HEK293 (cell line): ENCODE measurements around the gene NEO1.

ENCODE experiments used
- CTCF ChIA-PET: fragments of 350-600 bp; formaldehyde crosslinking; extraction: SDS; loops from one replicate; lab custom pipeline; 2021; ENCODE audit warnings: antibody characterized with exemption; lab: Yijun Ruan, JAX
- POLR2A ChIA-PET: fragments of 300-600 bp; formaldehyde crosslinking; extraction: SDS; loops from one replicate; lab custom pipeline; 2020; ENCODE audit warnings: antibody characterized with exemption, inconsistent platforms; lab: Yijun Ruan, JAX
- H3K27ac ChIP-seq: fragments of 200-500 bp; sonication (Bioruptor generic); 2 replicates; pipeline ENCODE4 v1.5.1; 2014; ENCODE audit warnings: low read depth, low read length, control low read depth, inconsistent platforms; ENCODE audit errors: extremely low read depth
- H3K36me3 ChIP-seq, 2 experiments: fragments of 200-500 bp in 1 of 2; sonication (Bioruptor generic) in 1 of 2; 1 replicate in 1 of 2; 2 replicates in 1 of 2; pipeline ENCODE4 v1.5.1; 2014 to 2017; ENCODE audit warnings: inconsistent platforms in 2 of 2, low read length in 2 of 2; ENCODE audit not compliant: control insufficient read depth in 2 of 2, insufficient read depth in 1 of 2
- H3K4me1 ChIP-seq: fragments of 200-500 bp; sonication (Bioruptor generic); 2 replicates; pipeline ENCODE4 v1.5.1; 2014; ENCODE audit warnings: mild to moderate bottlenecking, low read length, inconsistent platforms; ENCODE audit not compliant: control insufficient read depth, insufficient read depth
- H3K4me3 ChIP-seq: 2 replicates; pipeline ENCODE4 v1.5.1; 2011; ENCODE audit warnings: low read depth, mild to moderate bottlenecking, control low read depth, low read length, moderate library complexity
- H3K9me3 ChIP-seq: fragments of 200-500 bp; sonication (Bioruptor generic); 2 replicates; pipeline ENCODE4 v1.5.1; 2014; ENCODE audit warnings: low read depth, low read length, inconsistent platforms; ENCODE audit not compliant: control insufficient read depth, insufficient read depth
- BCL11B ChIP-seq: fragments of 450-650 bp; formaldehyde crosslinking; IDR thresholded peaks from 2 replicates; pipeline ENCODE4 v1.5.1; 2016; ENCODE audit warnings: low read depth, missing biosample characterization, missing genetic modification characterization
- GLIS2 ChIP-seq: fragments of 450-650 bp; formaldehyde crosslinking; IDR thresholded peaks from 2 replicates; pipeline ENCODE4 v1.5.1; 2016; ENCODE audit warnings: missing biosample characterization, missing genetic modification characterization
- IKZF3 ChIP-seq: fragments of 450-650 bp; IDR thresholded peaks from 2 replicates; pipeline ENCODE4 v1.5.0; 2018; ENCODE audit warnings: missing biosample characterization, mild to moderate bottlenecking, missing genetic modification characterization, moderate library complexity
- KLF16 ChIP-seq: fragments of 450-650 bp; formaldehyde crosslinking; IDR thresholded peaks from 2 replicates; pipeline ENCODE4 v1.5.1; 2017; ENCODE audit warnings: missing biosample characterization, missing genetic modification characterization
- SETDB1 ChIP-seq: IDR thresholded peaks from one replicate; pipeline ENCODE4 v1.6.1; 2017; ENCODE audit warnings: mild to moderate bottlenecking, low read length, moderate library complexity, mixed read lengths; ENCODE audit not compliant: insufficient read length
- ZBTB49 ChIP-seq: fragments of 450-650 bp; formaldehyde crosslinking; IDR thresholded peaks from 2 replicates; pipeline ENCODE4 v1.5.1; 2016; ENCODE audit warnings: missing biosample characterization, missing genetic modification characterization, low read depth
- ZFP3 ChIP-seq: fragments of 450-650 bp; formaldehyde crosslinking; IDR thresholded peaks from 2 replicates; pipeline ENCODE4 v1.5.1; 2016; ENCODE audit warnings: low read depth, missing biosample characterization, missing genetic modification characterization
- ZIC2 ChIP-seq: fragments of 450-650 bp; formaldehyde crosslinking; IDR thresholded peaks from 2 replicates; pipeline ENCODE4 v1.5.1; 2016; ENCODE audit warnings: missing biosample characterization, missing genetic modification characterization
- ZNF248 ChIP-seq: fragments of 450-650 bp; formaldehyde crosslinking; IDR thresholded peaks from 2 replicates; pipeline ENCODE4 v1.5.1; 2017; ENCODE audit warnings: missing biosample characterization, missing genetic modification characterization
- ZNF274 ChIP-seq, 2 experiments: fragments of 200-500 bp in 1 of 2; fragments of 450-650 bp in 1 of 2; sonication (Bioruptor generic) in 1 of 2; formaldehyde crosslinking in 1 of 2; IDR thresholded peaks; 2 replicates each; pipeline versions ENCODE4 v1.5.1 to v1.6.1; 2014 to 2016; ENCODE audit warnings: borderline replicate concordance in 1 of 2, inconsistent platforms in 1 of 2, low read length in 1 of 2, missing biosample characterization in 1 of 2, missing genetic modification characterization in 1 of 2
- ZNF350 ChIP-seq: fragments of 450-650 bp; formaldehyde crosslinking; IDR thresholded peaks from 2 replicates; pipeline ENCODE4 v1.5.0; 2017; ENCODE audit warnings: missing biosample characterization, mild to moderate bottlenecking, missing genetic modification characterization
- ZNF423 ChIP-seq: fragments of 450-650 bp; formaldehyde crosslinking; IDR thresholded peaks from 2 replicates; pipeline ENCODE4 v1.5.1; 2016; ENCODE audit warnings: missing biosample characterization, missing genetic modification characterization
- ZNF600 ChIP-seq: fragments of 450-650 bp; formaldehyde crosslinking; IDR thresholded peaks from 2 replicates; pipeline ENCODE4 v1.5.1; 2016; ENCODE audit warnings: missing biosample characterization, missing genetic modification characterization
- ZNF623 ChIP-seq: fragments of 450-650 bp; formaldehyde crosslinking; IDR thresholded peaks from 2 replicates; pipeline ENCODE4 v1.5.1; 2016; ENCODE audit warnings: missing biosample characterization, missing genetic modification characterization
- ZNF624 ChIP-seq: fragments of 450-650 bp; formaldehyde crosslinking; IDR thresholded peaks from 2 replicates; pipeline ENCODE4 v1.5.1; 2017; ENCODE audit warnings: missing biosample characterization, missing genetic modification characterization
- ZNF76 ChIP-seq: fragments of 450-650 bp; formaldehyde crosslinking; IDR thresholded peaks from 2 replicates; pipeline ENCODE4; 2016; ENCODE audit warnings: low read depth, missing biosample characterization, missing genetic modification characterization, borderline replicate concordance
- TF ChIP-seq, protein P1 (sequence below): sonication (generic); formaldehyde crosslinking; IDR thresholded peaks from 2 replicates; pipeline ENCODE4 v1.8.1; 2022; ENCODE audit warnings: mild to moderate bottlenecking, moderate library complexity, missing genetic modification reagents
- TF ChIP-seq, protein P2 (sequence below): fragments of 450-650 bp; formaldehyde crosslinking; IDR thresholded peaks from 2 replicates; pipeline ENCODE4 v1.5.1; 2016; ENCODE audit warnings: missing biosample characterization, missing genetic modification characterization
- TF ChIP-seq, protein P3 (sequence below): fragments of 450-650 bp; formaldehyde crosslinking; IDR thresholded peaks from 2 replicates; pipeline ENCODE4 v1.5.1; 2016; ENCODE audit warnings: missing biosample characterization, missing genetic modification characterization

Gene NEO1

GRCh38 chr15:73146419-73146818 lies 94.2 kb downstream of the NEO1 start:
- Histone ChIP-seq H3K36me3 (peaks cover 7 to 10% of the 10 kb centered on the region in 2 experiments; a peak in 2 of 3 replicates), H3K27ac (no peak overlapping the region), H3K4me1 (no peaks in the 10 kb centered on the region), H3K4me3 (no peak overlapping the region), H3K9me3 (no peaks in the 10 kb centered on the region; the same call in 1 of the 2 replicates)
- POLR2A ChIA-PET, result no interaction called here
- CTCF ChIA-PET, result interaction anchor here (1.1 kb wide), 1 partner anchor 19 kb away, joined by 3 read pairs; no protein-coding TSS in a partner anchor
- TF ChIP-seq GLIS2 (tag by site-specific recombination) (no peak), ZNF624 (tag by site-specific recombination) (no peak), KLF16 (tag by site-specific recombination) (no peak), ZNF623 (tag by site-specific recombination) (no peak), SETDB1 (no peak), ZNF600 (tag by site-specific recombination) (no peak), IKZF3 (tag by site-specific recombination) (no peak), ZNF350 (no peak), ZFP3 (tag by site-specific recombination) (no peak), ZNF423 (no peak), ZNF248 (tag by site-specific recombination) (no peak), ZIC2 (tag by site-specific recombination) (no peak), ZNF274 (IDR thresholded peaks at IDR 0.05; ENCODE audit: low read length) (no peak), ZNF274 (tag by site-specific recombination; IDR thresholded peaks at IDR 0.05; ENCODE audit: borderline replicate concordance) (no peak), ZBTB49 (tag by site-specific recombination) (no peak), ZNF76 (tag by site-specific recombination) (no peak)
- TF ChIP-seq, protein P1, sequence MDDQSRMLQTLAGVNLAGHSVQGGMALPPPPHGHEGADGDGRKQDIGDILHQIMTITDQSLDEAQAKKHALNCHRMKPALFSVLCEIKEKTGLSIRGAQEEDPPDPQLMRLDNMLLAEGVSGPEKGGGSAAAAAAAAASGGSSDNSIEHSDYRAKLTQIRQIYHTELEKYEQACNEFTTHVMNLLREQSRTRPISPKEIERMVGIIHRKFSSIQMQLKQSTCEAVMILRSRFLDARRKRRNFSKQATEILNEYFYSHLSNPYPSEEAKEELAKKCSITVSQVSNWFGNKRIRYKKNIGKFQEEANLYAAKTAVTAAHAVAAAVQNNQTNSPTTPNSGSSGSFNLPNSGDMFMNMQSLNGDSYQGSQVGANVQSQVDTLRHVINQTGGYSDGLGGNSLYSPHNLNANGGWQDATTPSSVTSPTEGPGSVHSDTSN (CRISPR knock-in tag), result no peak
- TF ChIP-seq, protein P2, sequence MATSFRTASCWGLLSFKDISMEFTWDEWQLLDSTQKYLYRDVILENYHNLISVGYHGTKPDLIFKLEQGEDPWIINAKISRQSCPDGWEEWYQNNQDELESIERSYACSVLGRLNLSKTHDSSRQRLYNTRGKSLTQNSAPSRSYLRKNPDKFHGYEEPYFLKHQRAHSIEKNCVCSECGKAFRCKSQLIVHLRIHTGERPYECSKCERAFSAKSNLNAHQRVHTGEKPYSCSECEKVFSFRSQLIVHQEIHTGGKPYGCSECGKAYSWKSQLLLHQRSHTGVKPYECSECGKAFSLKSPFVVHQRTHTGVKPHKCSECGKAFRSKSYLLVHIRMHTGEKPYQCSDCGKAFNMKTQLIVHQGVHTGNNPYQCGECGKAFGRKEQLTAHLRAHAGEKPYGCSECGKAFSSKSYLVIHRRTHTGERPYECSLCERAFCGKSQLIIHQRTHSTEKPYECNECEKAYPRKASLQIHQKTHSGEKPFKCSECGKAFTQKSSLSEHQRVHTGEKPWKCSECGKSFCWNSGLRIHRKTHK, result no peak

DNA sequence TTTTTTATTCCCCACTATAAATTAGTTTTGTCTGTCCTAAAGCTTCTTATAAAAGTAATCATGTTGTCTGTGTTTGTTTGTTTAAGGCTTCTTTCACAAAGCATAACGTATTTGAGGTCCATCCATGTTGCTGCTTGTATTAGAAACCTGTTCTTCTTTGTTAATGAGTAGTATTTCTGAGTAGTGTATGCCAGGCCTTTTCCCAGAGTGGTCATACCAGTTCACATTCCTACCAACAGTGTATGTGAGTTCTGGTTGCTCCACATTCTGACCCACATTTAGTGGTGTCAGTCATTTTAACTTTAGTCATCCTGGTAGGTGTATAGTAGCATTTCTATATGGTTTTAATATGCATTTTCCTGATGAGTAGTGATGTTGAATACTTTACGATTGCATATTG lies 98.6 kb downstream of the NEO1 start:
- Histone ChIP-seq H3K27ac (no peak overlapping the region), H3K36me3 (peaks cover 3 to 10% of the 10 kb centered on the region in 2 experiments), H3K4me1 (no peaks in the 10 kb centered on the region), H3K9me3 (no peaks in the 10 kb centered on the region; the same call in none of the 2 replicates), H3K4me3 (no peak overlapping the region)
- CTCF ChIA-PET, result interaction anchor here (0.6 kb wide), 1 partner anchor 13 kb away, joined by 3 read pairs; no protein-coding TSS in a partner anchor
- POLR2A ChIA-PET, result no interaction called here
- no peak for TF ChIP-seq BCL11B (tag by site-specific recombination)
- TF ChIP-seq, protein P3, sequence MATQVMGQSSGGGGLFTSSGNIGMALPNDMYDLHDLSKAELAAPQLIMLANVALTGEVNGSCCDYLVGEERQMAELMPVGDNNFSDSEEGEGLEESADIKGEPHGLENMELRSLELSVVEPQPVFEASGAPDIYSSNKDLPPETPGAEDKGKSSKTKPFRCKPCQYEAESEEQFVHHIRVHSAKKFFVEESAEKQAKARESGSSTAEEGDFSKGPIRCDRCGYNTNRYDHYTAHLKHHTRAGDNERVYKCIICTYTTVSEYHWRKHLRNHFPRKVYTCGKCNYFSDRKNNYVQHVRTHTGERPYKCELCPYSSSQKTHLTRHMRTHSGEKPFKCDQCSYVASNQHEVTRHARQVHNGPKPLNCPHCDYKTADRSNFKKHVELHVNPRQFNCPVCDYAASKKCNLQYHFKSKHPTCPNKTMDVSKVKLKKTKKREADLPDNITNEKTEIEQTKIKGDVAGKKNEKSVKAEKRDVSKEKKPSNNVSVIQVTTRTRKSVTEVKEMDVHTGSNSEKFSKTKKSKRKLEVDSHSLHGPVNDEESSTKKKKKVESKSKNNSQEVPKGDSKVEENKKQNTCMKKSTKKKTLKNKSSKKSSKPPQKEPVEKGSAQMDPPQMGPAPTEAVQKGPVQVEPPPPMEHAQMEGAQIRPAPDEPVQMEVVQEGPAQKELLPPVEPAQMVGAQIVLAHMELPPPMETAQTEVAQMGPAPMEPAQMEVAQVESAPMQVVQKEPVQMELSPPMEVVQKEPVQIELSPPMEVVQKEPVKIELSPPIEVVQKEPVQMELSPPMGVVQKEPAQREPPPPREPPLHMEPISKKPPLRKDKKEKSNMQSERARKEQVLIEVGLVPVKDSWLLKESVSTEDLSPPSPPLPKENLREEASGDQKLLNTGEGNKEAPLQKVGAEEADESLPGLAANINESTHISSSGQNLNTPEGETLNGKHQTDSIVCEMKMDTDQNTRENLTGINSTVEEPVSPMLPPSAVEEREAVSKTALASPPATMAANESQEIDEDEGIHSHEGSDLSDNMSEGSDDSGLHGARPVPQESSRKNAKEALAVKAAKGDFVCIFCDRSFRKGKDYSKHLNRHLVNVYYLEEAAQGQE (tag by site-specific recombination), result no peak
